H1 (cell line): ENCODE data around the gene EXOSC10. TPM values are rescaled to one million over a fixed set of nuclear protein-coding genes. Genes with fewer than 3 reads are reported as not detected.

Experiments
- CTCF ChIA-PET: fragments of 300-600 bp; sonication (Branson Sonifier 250); formaldehyde crosslinking; loops from one replicate; lab custom pipeline; 2021; ENCODE audit not compliant: partially characterized antibody; lab: Charles Lee
- POLR2A ChIA-PET: fragments of 300-600 bp; sonication (Branson Sonifier 250); formaldehyde crosslinking; loops from one replicate; lab custom pipeline; 2021; ENCODE audit warnings: inconsistent platforms; ENCODE audit not compliant: partially characterized antibody; lab: Charles Lee
- DNase-seq, 2 experiments: peaks; one replicate each; pipeline versions ENCODE4 v3.0.0 to v3.0.0-alpha.2; 2010 to 2022; ENCODE audit warnings: low spot score in 2 of 2, low read depth in 1 of 2, mixed read lengths in 1 of 2
- FAIRE-seq: peaks from 2 replicates; lab custom pipeline; 2011; peaks lifted over from hg19 to GRCh38; lab: Jason Lieb, UNC
- H2AFZ ChIP-seq: 2 replicates; pipeline ENCODE4 v1.8.1; 2012; ENCODE audit warnings: low read length, inconsistent platforms
- H2AK5ac ChIP-seq: 2 replicates; pipeline ENCODE4 v1.6.1; 2013; ENCODE audit warnings: low read depth, low read length
- H2BK120ac ChIP-seq: replicated peaks from 2 replicates; pipeline ENCODE3; 2013; ENCODE audit warnings: low read depth, low read length, inconsistent platforms
- H2BK12ac ChIP-seq: 2 replicates; pipeline ENCODE4 v1.6.1; 2013; ENCODE audit warnings: low read depth, low read length
- H2BK15ac ChIP-seq: 2 replicates; pipeline ENCODE4 v1.6.1; 2013; ENCODE audit warnings: low read length
- H2BK20ac ChIP-seq: 2 replicates; pipeline ENCODE4 v1.6.1; 2013; ENCODE audit warnings: low read length
- H2BK5ac ChIP-seq: 2 replicates; pipeline ENCODE4 v1.6.1; 2013; ENCODE audit warnings: low read depth, low read length
- H3K14ac ChIP-seq: 2 replicates; pipeline ENCODE4 v1.6.1; 2013; ENCODE audit warnings: inconsistent platforms; ENCODE audit not compliant: insufficient read length
- H3K18ac ChIP-seq: 2 replicates; pipeline ENCODE4 v1.6.1; 2013; ENCODE audit warnings: low read length; ENCODE audit errors: extremely low read depth
- H3K23ac ChIP-seq: 2 replicates; pipeline ENCODE4 v1.6.1; 2013; ENCODE audit warnings: inconsistent platforms; ENCODE audit not compliant: insufficient read length
- H3K23me2 ChIP-seq: 2 replicates; pipeline ENCODE4 v1.6.1; 2013; ENCODE audit warnings: low read depth, low read length
- H3K27ac ChIP-seq: 2 replicates; pipeline ENCODE4 v1.6.1; 2011; ENCODE audit warnings: low read depth, low read length, inconsistent platforms
- H3K27me3 ChIP-seq, 4 experiments: replicated peaks in 1 of 4; 1 replicate in 1 of 4; 2 replicates in 3 of 4; pipeline versions ENCODE4 v1.6.1 to v1.8.1; 2011 to 2013; ENCODE audit warnings: low read length in 3 of 4, mild to moderate bottlenecking in 3 of 4, inconsistent platforms in 2 of 4, mixed read lengths in 2 of 4, moderate library complexity in 1 of 4; ENCODE audit not compliant: control insufficient read depth in 3 of 4, insufficient read depth in 3 of 4; ENCODE audit errors: extremely low read depth in 1 of 4
- H3K36me3 ChIP-seq, 4 experiments: 2 replicates each; pipeline versions ENCODE4 v1.6.1 to v1.8.1; 2011 to 2013; ENCODE audit warnings: mild to moderate bottlenecking in 4 of 4, low read length in 3 of 4, moderate library complexity in 2 of 4, control low read depth in 1 of 4, inconsistent platforms in 1 of 4; ENCODE audit not compliant: insufficient read depth in 4 of 4, control insufficient read depth in 2 of 4
- H3K4ac ChIP-seq: replicated peaks from 2 replicates; pipeline ENCODE3; 2013; ENCODE audit warnings: low read length, low read depth, mixed read lengths, inconsistent platforms; ENCODE audit not compliant: insufficient read length
- H3K4me1 ChIP-seq, 4 experiments: replicated peaks in 1 of 4; 1 replicate in 1 of 4; 2 replicates in 3 of 4; pipeline versions ENCODE4 v1.6.1 to v1.8.1; 2011 to 2013; ENCODE audit warnings: low read length in 3 of 4, inconsistent platforms in 2 of 4, mixed read lengths in 1 of 4; ENCODE audit not compliant: insufficient read depth in 4 of 4, control insufficient read depth in 3 of 4
- H3K4me2 ChIP-seq, 2 experiments: 2 replicates each; pipeline versions ENCODE4 v1.6.1 to v1.8.1; 2011 to 2013; ENCODE audit warnings: low read depth in 2 of 2, low read length in 2 of 2, control low read depth in 1 of 2, inconsistent platforms in 1 of 2, mild to moderate bottlenecking in 1 of 2; ENCODE audit not compliant: insufficient read depth in 1 of 2
- H3K4me3 ChIP-seq, 4 experiments: fragments of 200-600, 300-600 bp in 1 of 4; sonication (generic), shearing (Covaris generic), sonication (Bioruptor Twin) in 1 of 4; 2 replicates each; pipeline versions ENCODE4 v1.5.1 to v1.8.1; 2011 to 2016; ENCODE audit warnings: low read length in 4 of 4, low read depth in 3 of 4, control low read depth in 2 of 4, inconsistent platforms in 2 of 4, mild to moderate bottlenecking in 2 of 4, mixed read lengths in 1 of 4, moderate library complexity in 1 of 4; ENCODE audit not compliant: insufficient read depth in 2 of 4; ENCODE audit errors: extremely low read depth in 1 of 4
- H3K56ac ChIP-seq: replicated peaks from 2 replicates; pipeline ENCODE3; 2013; ENCODE audit warnings: low read depth, mild to moderate bottlenecking, mixed read lengths, low read length, inconsistent platforms; ENCODE audit not compliant: insufficient read length
- H3K79me1 ChIP-seq: 2 replicates; pipeline ENCODE4 v1.6.1; 2013; ENCODE audit warnings: low read depth, low read length, control low read depth
- H3K79me2 ChIP-seq, 2 experiments: 2 replicates each; pipeline versions ENCODE4 v1.6.1 to v1.8.1; 2012 to 2013; ENCODE audit warnings: low read length in 2 of 2, mild to moderate bottlenecking in 2 of 2, inconsistent platforms in 1 of 2; ENCODE audit not compliant: insufficient read depth in 2 of 2, control insufficient read depth in 1 of 2
- H3K9ac ChIP-seq, 4 experiments: replicated peaks in 1 of 4; 1 replicate in 1 of 4; 2 replicates in 3 of 4; pipeline versions ENCODE4 v1.6.1 to v1.8.1; 2011 to 2013; ENCODE audit warnings: low read depth in 3 of 4, low read length in 3 of 4, control low read depth in 2 of 4, mild to moderate bottlenecking in 2 of 4, moderate library complexity in 2 of 4, inconsistent platforms in 1 of 4; ENCODE audit errors: extremely low read depth in 1 of 4
- H3K9me3 ChIP-seq, 2 experiments: 2 replicates each; pipeline versions ENCODE4 v1.6.1 to v1.8.1; 2012 to 2013; ENCODE audit warnings: mild to moderate bottlenecking in 2 of 2, moderate library complexity in 2 of 2, control low read depth in 1 of 2, inconsistent platforms in 1 of 2, low read depth in 1 of 2, low read length in 1 of 2, mixed read lengths in 1 of 2; ENCODE audit not compliant: insufficient read depth in 2 of 2
- H4K20me1 ChIP-seq, 2 experiments: replicated peaks in 1 of 2; 2 replicates each; pipeline versions ENCODE3 to v1.8.1; 2011 to 2013; ENCODE audit warnings: inconsistent platforms in 2 of 2, low read length in 2 of 2, mild to moderate bottlenecking in 1 of 2; ENCODE audit not compliant: insufficient read depth in 2 of 2, control insufficient read depth in 1 of 2
- H4K5ac ChIP-seq: 2 replicates; pipeline ENCODE4 v1.6.1; 2013; ENCODE audit warnings: low read length, low read depth, mixed read lengths, inconsistent platforms; ENCODE audit not compliant: insufficient read length
- H4K8ac ChIP-seq: 2 replicates; pipeline ENCODE4 v1.8.0; 2013; ENCODE audit warnings: mild to moderate bottlenecking, moderate library complexity, low read length, inconsistent platforms; ENCODE audit not compliant: insufficient read depth; ENCODE audit errors: extremely low read depth
- H4K91ac ChIP-seq: replicated peaks from 2 replicates; pipeline ENCODE3; 2013; ENCODE audit warnings: low read length, mixed read lengths, inconsistent platforms; ENCODE audit not compliant: insufficient read length
- ASH2L ChIP-seq: fragments of 200-600, 300-600 bp; sonication (generic); IDR thresholded peaks from one replicate; pipeline ENCODE4 v1.7.1; 2017; ENCODE audit warnings: low read length
- GABPA ChIP-seq: IDR thresholded peaks from 2 replicates; pipeline ENCODE4 v1.6.1; 2011; ENCODE audit warnings: mild to moderate bottlenecking, low read length, moderate library complexity, borderline replicate concordance; ENCODE audit not compliant: insufficient read depth
- HDAC6 ChIP-seq: IDR thresholded peaks from one replicate; pipeline ENCODE4 v1.7.1; 2012; ENCODE audit warnings: low read depth, mild to moderate bottlenecking, inconsistent platforms, low read length, moderate library complexity
- RAD21 ChIP-seq, 2 experiments: IDR thresholded peaks in 1 of 2; conservative IDR thresholded peaks in 1 of 2; 2 replicates each; pipeline ENCODE4 v1.6.1; 2011; ENCODE audit warnings: low read depth in 2 of 2, low read length in 2 of 2, improper control_type of control experiment in 1 of 2, inconsistent platforms in 1 of 2, mild to moderate bottlenecking in 1 of 2, moderate library complexity in 1 of 2
- SIN3A ChIP-seq, 2 experiments: IDR thresholded peaks in 1 of 2; conservative IDR thresholded peaks in 1 of 2; 2 replicates each; pipeline ENCODE4 v1.6.1; 2011 to 2012; ENCODE audit warnings: low read length in 2 of 2, improper control_type of control experiment in 1 of 2, low read depth in 1 of 2, mild to moderate bottlenecking in 1 of 2
- TAF1 ChIP-seq: IDR thresholded peaks from 2 replicates; pipeline ENCODE4 v1.6.1; 2011; ENCODE audit warnings: mild to moderate bottlenecking, low read depth, low read length
- TBP ChIP-seq: IDR thresholded peaks from 2 replicates; pipeline ENCODE4 v1.6.1; 2011; ENCODE audit warnings: low read depth, low read length, improper control_type of control experiment
- WGBS, 2 experiments: shearing (Covaris generic) in 1 of 2; methylation state at CpG; one replicate each; pipeline versions ENCODE4 v1.1.6 to v1.1.7; 2013 to 2015; ENCODE audit warnings: low lambda C conversion rate in 2 of 2, mixed read lengths in 2 of 2, inconsistent platforms in 1 of 2, low coverage in 1 of 2, missing lambda C conversion rate in 1 of 2; ENCODE audit not compliant: insufficient replicate concordance in 2 of 2, insufficient coverage in 1 of 2, insufficient read length in 1 of 2; ENCODE audit errors: extremely low coverage in 1 of 2, missing lambda C conversion rate in 1 of 2; 5-methylcytosine and 5-hydroxymethylcytosine counted together
- polyA plus RNA-seq, 7 experiments: library from polyadenylated mRNA; depleted of rRNA in 3 of 7; stranded (reverse) in 5 of 7; unstranded in 2 of 7; fragments of >200 nt in 5 of 7; fragments of 200-250 nt in 2 of 7; gene quantifications; 1 replicate in 5 of 7; 2 replicates in 1 of 7; 4 replicates in 1 of 7; pipeline versions ENCODE4 v1.2.1 to v1.2.3, GENCODE V29; 2011 to 2013; ENCODE audit warnings: missing spikeins in 2 of 7, mixed read lengths in 2 of 7
- total RNA-seq: library from RNA; stranded (reverse); fragmentation: NEBNext Ultra II Directional; extraction: Animal tissue kit (Norgen Biotek cat#: 25700); gene quantifications from 2 replicates; pipeline ENCODE4 v1.2.1, GENCODE V29; 2021
- TF ChIP-seq, protein P1 (sequence below): IDR thresholded peaks from 2 replicates; pipeline ENCODE4 v1.6.1; 2011; ENCODE audit warnings: low read length, improper control_type of control experiment

EXOSC10 gene
- total and polyA plus RNA-seq, 2 of the 8 experiments (the other 6 are each of a cell fraction or from before 2014, with no cell fraction given): 57.9 to 86.1 TPM

DNA sequence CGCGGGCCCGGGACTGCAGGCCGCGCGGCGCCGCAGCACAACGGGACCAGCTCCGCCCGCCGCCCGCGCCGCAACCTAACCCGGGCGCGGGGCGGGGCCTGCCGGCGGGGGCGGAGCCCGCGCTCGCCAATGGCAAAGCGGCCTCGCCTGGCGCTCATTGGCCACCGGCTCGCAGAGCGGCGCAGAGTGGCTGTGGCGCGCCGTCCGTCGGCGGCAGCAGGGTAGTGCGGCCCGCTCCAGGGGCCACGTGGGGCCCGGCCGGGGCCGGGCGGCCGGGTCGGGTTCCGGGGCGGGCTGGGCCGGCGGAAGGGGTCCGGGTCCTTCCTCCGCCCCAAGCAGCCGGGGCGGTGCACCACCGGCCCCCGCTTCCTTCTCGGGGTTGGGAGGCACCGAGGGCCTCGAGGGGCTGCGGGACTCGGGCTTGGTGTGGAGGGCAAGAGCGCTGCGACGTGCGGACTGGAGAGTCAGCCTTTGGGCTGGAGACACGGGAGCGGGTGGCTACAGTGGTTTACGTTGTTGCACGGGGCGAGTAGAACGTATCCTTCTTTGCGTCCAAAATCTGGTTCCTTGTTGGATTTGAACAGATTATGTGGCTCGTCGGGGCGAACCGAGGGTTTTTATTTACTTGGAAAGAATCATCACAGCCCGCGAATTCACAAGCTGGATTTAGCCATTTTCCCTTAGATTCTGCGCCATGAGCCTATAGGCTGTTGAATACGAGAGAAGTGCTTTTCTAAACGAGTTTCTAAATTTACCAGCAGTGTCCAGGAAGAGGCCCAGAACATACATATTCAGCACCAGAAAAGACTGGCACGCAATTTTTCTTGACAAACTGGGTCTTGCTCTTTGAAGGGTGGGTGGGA, 39.5 kb downstream of the EXOSC10 start, which contains the start of gene SRM:
Gene SRM (minus strand): TSS at position 51 of the 863 bp plus-strand sequence. CDS start 75 bp downstream, outside the sequence.
- Histone ChIP-seq H3K18ac (peak within 1 kb of the TSS; percentile 90), H3K23ac (no peak within 1 kb of the TSS), H3K4me3 (peak within 1 kb of the TSS; percentile 79 to 98 (median 86)), H3K27ac (peak within 1 kb of the TSS; percentile 83), H2BK5ac (peak within 1 kb of the TSS; percentile 82; the same call in 1 of the 2 replicates), H4K8ac (peak within 1 kb of the TSS; percentile 99), H3K27me3 (no peaks in the 10 kb centered on the region), H2BK15ac (no peak within 1 kb of the TSS), H3K23me2 (peaks cover 14% of the 10 kb centered on the region), H2BK12ac (no peak within 1 kb of the TSS), H2BK20ac (no peak within 1 kb of the TSS), H3K14ac (no peak within 1 kb of the TSS), H2BK120ac (no peak within 1 kb of the TSS), H3K36me3 (peaks cover 8 to 28% (median 13%) of the 10 kb centered on the region in 4 experiments; a peak in 7 of 8 replicates), H4K5ac (peak within 1 kb of the TSS; percentile 65), H3K4me1 (peaks cover 0 to 12% (median 3%) of the 10 kb centered on the region in 4 experiments; a peak in 4 of 7 replicates), H3K4ac (peak within 1 kb of the TSS; percentile 19), H2AFZ (peak within 1 kb of the TSS; percentile 65), H3K9ac (peak within 1 kb of the TSS; percentile 81 to 90 (median 88)), H4K91ac (peak within 1 kb of the TSS; percentile 58), H3K79me1 (peaks cover 9% of the 10 kb centered on the region), H4K20me1 (peaks cover 0 to 5% of the 10 kb centered on the region in 2 experiments), H3K4me2 (peak within 1 kb of the TSS; percentile 94 to 97), H3K79me2 (peaks cover 0 to 16% of the 10 kb centered on the region in 2 experiments; a peak in 2 of 4 replicates), H3K56ac (peak within 1 kb of the TSS; percentile 38), H3K9me3 (no peaks in the 10 kb centered on the region), H2AK5ac (no peak within 1 kb of the TSS)
- CTCF ChIA-PET: interaction anchor here (0.6 to 8.6 kb wide), 12 partner anchors 8 to 1451 kb away, joined by 3 to 115 read pairs (median 4); no protein-coding TSS in a partner anchor
- 2% methylated on average over 31 of the region's 83 CpGs; no CpG with 5 or more reads in 1 of the 2 experiments for WGBS, 2 experiments
- FAIRE-seq: no peak
- DNase-seq: peak in 1 of 2 experiments; percentile 90
- POLR2A ChIA-PET: interaction anchor here (1.0 to 6.5 kb wide), 13 partner anchors 8 to 203 kb away, joined by 3 to 44 read pairs (median 4); partner anchors contain the start of genes EXOSC10 and TARDBP
- peak; percentile 43 for TF ChIP-seq ASH2L
- TF ChIP-seq SIN3A (conservative IDR thresholded peaks at IDR 0.05 in 1 of 2, IDR thresholded peaks at IDR 0.05 in 1 of 2; ENCODE audit: low read depth in 1 of 2, low read length in 2 of 2): peak; percentile 73 to 81; a peak in 2 of 4 replicates
- peak; percentile 58 for TF ChIP-seq TBP
- peak; percentile 74 for TF ChIP-seq TAF1
- peak in 1 of 2 experiments; percentile 25; a peak in 1 of 4 replicates for TF ChIP-seq RAD21 (IDR thresholded peaks at IDR 0.05 in 1 of 2, conservative IDR thresholded peaks at IDR 0.05 in 1 of 2; ENCODE audit: low read depth in 2 of 2, low read length in 2 of 2)
- TF ChIP-seq GABPA: 0 out of 2 replicates have a peak, but pooled peaks have one; percentile 42
- TF ChIP-seq, protein P1, sequence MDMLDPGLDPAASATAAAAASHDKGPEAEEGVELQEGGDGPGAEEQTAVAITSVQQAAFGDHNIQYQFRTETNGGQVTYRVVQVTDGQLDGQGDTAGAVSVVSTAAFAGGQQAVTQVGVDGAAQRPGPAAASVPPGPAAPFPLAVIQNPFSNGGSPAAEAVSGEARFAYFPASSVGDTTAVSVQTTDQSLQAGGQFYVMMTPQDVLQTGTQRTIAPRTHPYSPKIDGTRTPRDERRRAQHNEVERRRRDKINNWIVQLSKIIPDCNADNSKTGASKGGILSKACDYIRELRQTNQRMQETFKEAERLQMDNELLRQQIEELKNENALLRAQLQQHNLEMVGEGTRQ: peak; percentile 69
- no peak for TF ChIP-seq HDAC6
